ENCODE measurements around the gene CORO1A.
"Not testable (repeated sequence)": the region's sequence is repeated elsewhere in the genome, so short reads cannot be mapped to it uniquely, and the experiment has no call there.

DNA sequence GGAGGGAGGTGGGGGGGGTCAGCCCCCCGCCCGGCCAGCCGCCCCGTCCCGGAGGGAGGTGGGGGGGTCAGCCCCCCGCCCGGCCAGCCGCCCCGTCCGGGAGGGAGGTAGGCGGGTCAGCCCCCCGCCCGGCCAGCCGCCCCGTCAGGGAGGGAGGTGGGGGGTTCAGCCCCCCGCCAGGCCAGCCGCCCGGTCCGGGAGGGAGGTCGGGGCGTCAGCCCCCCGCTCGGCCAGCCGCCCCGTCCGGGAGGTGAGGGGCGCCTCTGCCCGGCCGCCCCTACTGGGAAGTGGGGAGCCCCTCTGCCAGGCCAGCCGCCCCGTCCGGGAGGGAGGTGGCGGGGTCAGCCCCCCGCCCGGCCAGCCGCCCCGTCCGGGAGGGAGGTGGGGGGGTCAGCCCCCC, 14.0 kb upstream of the CORO1A start:
- TF ChIP-seq, protein P1, sequence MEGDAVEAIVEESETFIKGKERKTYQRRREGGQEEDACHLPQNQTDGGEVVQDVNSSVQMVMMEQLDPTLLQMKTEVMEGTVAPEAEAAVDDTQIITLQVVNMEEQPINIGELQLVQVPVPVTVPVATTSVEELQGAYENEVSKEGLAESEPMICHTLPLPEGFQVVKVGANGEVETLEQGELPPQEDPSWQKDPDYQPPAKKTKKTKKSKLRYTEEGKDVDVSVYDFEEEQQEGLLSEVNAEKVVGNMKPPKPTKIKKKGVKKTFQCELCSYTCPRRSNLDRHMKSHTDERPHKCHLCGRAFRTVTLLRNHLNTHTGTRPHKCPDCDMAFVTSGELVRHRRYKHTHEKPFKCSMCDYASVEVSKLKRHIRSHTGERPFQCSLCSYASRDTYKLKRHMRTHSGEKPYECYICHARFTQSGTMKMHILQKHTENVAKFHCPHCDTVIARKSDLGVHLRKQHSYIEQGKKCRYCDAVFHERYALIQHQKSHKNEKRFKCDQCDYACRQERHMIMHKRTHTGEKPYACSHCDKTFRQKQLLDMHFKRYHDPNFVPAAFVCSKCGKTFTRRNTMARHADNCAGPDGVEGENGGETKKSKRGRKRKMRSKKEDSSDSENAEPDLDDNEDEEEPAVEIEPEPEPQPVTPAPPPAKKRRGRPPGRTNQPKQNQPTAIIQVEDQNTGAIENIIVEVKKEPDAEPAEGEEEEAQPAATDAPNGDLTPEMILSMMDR (IDR thresholded peaks at IDR 0.05; ENCODE audit: poor library complexity): not testable (repeated sequence)
- TF ChIP-seq EZH2 (IDR thresholded peaks at IDR 0.05; ENCODE audit: borderline replicate concordance); EZH2phosphoT487 (IDR thresholded peaks at IDR 0.05; ENCODE audit: low read depth, severe bottlenecking, unreplicated experiment): not testable (repeated sequence)
